Neuronal stem cell (in vitro differentiated cells): Measurements from ENCODE around the gene TOP1.

Experiments used
- DNase-seq: peaks from one replicate; pipeline ENCODE4 v3.0.0-alpha.2; 2013; ENCODE audit warnings: low spot score
- H2AFZ ChIP-seq: one replicate; pipeline ENCODE4 v1.6.1; 2013; ENCODE audit warnings: mild to moderate bottlenecking, low read length, inconsistent platforms
- H2AK5ac ChIP-seq: 2 replicates; pipeline ENCODE4 v1.6.1; 2013; ENCODE audit warnings: low read depth, mild to moderate bottlenecking, inconsistent platforms, low read length, moderate library complexity, mixed read lengths
- H2BK120ac ChIP-seq: 2 replicates; pipeline ENCODE4 v1.6.1; 2013; ENCODE audit warnings: low read depth, mild to moderate bottlenecking, inconsistent platforms, low read length, moderate library complexity, mixed read lengths
- H2BK12ac ChIP-seq: one replicate; pipeline ENCODE4 v1.6.1; 2013; ENCODE audit warnings: low read length, inconsistent platforms
- H2BK15ac ChIP-seq: 2 replicates; pipeline ENCODE4 v1.6.1; 2013; ENCODE audit warnings: mild to moderate bottlenecking, low read length, inconsistent platforms, mixed read lengths
- H2BK5ac ChIP-seq: one replicate; pipeline ENCODE4 v1.6.1; 2013; ENCODE audit warnings: inconsistent platforms, mild to moderate bottlenecking, low read length, moderate library complexity
- H3K14ac ChIP-seq: one replicate; pipeline ENCODE4 v1.6.1; 2013; ENCODE audit warnings: low read length, inconsistent platforms
- H3K18ac ChIP-seq: 2 replicates; pipeline ENCODE4 v1.6.1; 2013; ENCODE audit warnings: low read length, inconsistent platforms
- H3K23ac ChIP-seq: 2 replicates; pipeline ENCODE4 v1.6.1; 2013; ENCODE audit warnings: low read depth, mild to moderate bottlenecking, mixed read lengths, low read length, inconsistent platforms; ENCODE audit not compliant: poor library complexity
- H3K27ac ChIP-seq: replicated peaks from 3 replicates; pipeline ENCODE4 v1.5.1; 2013; ENCODE audit warnings: low read length, inconsistent platforms
- H3K27me3 ChIP-seq, 3 experiments: 2 replicates each; pipeline ENCODE4 v1.6.1; 2013; ENCODE audit warnings: low read length in 3 of 3, mild to moderate bottlenecking in 2 of 3, inconsistent platforms in 1 of 3, low read depth in 1 of 3, mixed read lengths in 1 of 3, moderate library complexity in 1 of 3; ENCODE audit not compliant: control insufficient read depth in 3 of 3, insufficient read depth in 3 of 3
- H3K36me3 ChIP-seq, 2 donors: replicated peaks in 1 of 2; 2 replicates each; pipeline ENCODE4 v1.6.1; 2013; ENCODE audit warnings: low read length in 2 of 2; ENCODE audit not compliant: control insufficient read depth in 2 of 2, insufficient read depth in 2 of 2
- H3K4ac ChIP-seq: 2 replicates; pipeline ENCODE4 v1.6.1; 2013; ENCODE audit warnings: inconsistent platforms, mild to moderate bottlenecking, low read length, moderate library complexity
- H3K4me1 ChIP-seq, 2 donors: 1 replicate in 1 of 2; 2 replicates in 1 of 2; pipeline ENCODE4 v1.6.1; 2013; ENCODE audit warnings: low read length in 2 of 2, low read depth in 1 of 2; ENCODE audit not compliant: control insufficient read depth in 2 of 2, insufficient read depth in 1 of 2
- H3K4me2 ChIP-seq: one replicate; pipeline ENCODE4 v1.6.1; 2013; ENCODE audit warnings: mild to moderate bottlenecking, low read length, inconsistent platforms; ENCODE audit not compliant: insufficient read depth, poor library complexity, severe bottlenecking
- H3K4me3 ChIP-seq, 2 donors: 2 replicates each; pipeline ENCODE4 v1.5.1; 2013; ENCODE audit warnings: low read length in 2 of 2, mild to moderate bottlenecking in 2 of 2, inconsistent platforms in 1 of 2, moderate library complexity in 1 of 2
- H3K79me1 ChIP-seq: one replicate; pipeline ENCODE4 v1.6.1; 2013; ENCODE audit warnings: low read depth, mild to moderate bottlenecking, inconsistent platforms, low read length, moderate library complexity
- H3K9ac ChIP-seq: one replicate; pipeline ENCODE4 v1.6.1; 2013; ENCODE audit warnings: mild to moderate bottlenecking, low read depth, low read length, inconsistent platforms; ENCODE audit not compliant: poor library complexity
- H3K9me3 ChIP-seq, 2 donors: replicated peaks in 1 of 2; 2 replicates each; pipeline versions ENCODE3 to v1.6.1; 2013; ENCODE audit warnings: low read length in 2 of 2, mild to moderate bottlenecking in 2 of 2, inconsistent platforms in 1 of 2, low read depth in 1 of 2, mixed read lengths in 1 of 2, moderate library complexity in 1 of 2; ENCODE audit not compliant: control insufficient read depth in 2 of 2, insufficient read depth in 1 of 2
- H4K8ac ChIP-seq: one replicate; pipeline ENCODE4 v1.6.1; 2013; ENCODE audit warnings: low read depth, mild to moderate bottlenecking, inconsistent platforms, low read length, moderate library complexity
- H4K91ac ChIP-seq: one replicate; pipeline ENCODE4 v1.6.1; 2013; ENCODE audit warnings: low read length, low read depth, mild to moderate bottlenecking, inconsistent platforms; ENCODE audit not compliant: poor library complexity
- WGBS, 2 donors: extraction: QIAGEN DNeasy Blood & Tissue Kit; methylation state at CpG; one replicate each; pipeline ENCODE4 v1.1.7; 2013; ENCODE audit warnings: missing lambda C conversion rate in 2 of 2, mixed read lengths in 1 of 2; ENCODE audit not compliant: insufficient read length in 2 of 2, insufficient replicate concordance in 1 of 2; ENCODE audit errors: extremely low coverage in 2 of 2; 5-methylcytosine and 5-hydroxymethylcytosine counted together

The TOP1 gene

DNA sequence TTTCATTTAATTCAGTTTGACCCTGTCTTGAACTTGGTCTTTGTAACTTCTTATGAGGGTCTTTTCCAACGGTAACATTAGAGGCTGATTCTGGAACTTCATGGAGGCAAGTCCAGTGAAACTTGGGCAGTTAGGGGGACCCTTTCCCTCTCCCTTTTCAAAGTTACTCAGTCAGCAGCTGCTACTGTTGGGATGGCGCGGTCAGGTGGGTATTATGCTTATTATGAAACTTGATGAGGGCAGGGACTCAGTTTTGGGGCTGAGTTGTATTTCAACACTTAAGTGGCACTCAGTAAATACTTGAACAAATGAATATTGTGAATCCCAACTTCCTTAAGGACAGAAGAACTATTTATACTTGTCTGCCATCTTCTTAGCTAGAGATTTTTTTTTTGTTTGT, 20.8 kb downstream of the TOP1 start:
- H3K4me3 ChIP-seq, result no peak overlapping the region
- H3K4ac ChIP-seq, result no peak overlapping the region
- no peak overlapping the region for H3K4me2 ChIP-seq
- no peak overlapping the region for H3K18ac ChIP-seq
- no peak overlapping the region for H3K9ac ChIP-seq
- peaks cover 11 to 23% of the 10 kb centered on the region in 2 donors for H3K4me1 ChIP-seq
- no peak overlapping the region for H2BK12ac ChIP-seq
- no peak overlapping the region for H4K91ac ChIP-seq
- H3K27me3 ChIP-seq, result no peaks in the 10 kb centered on the region
- H3K79me1 ChIP-seq, result peaks cover 1% of the 10 kb centered on the region
- no peak overlapping the region for H3K23ac ChIP-seq
- H2AFZ ChIP-seq, result no peak overlapping the region
- H2BK120ac ChIP-seq, result no peak overlapping the region
- no peak overlapping the region for H2AK5ac ChIP-seq
- H3K14ac ChIP-seq, result no peak overlapping the region
- WGBS, 2 donors, result no CpG with 5 or more reads among the region's 3 CpGs
- H3K9me3 ChIP-seq, result peaks cover 0 to 2% of the 10 kb centered on the region in 2 donors
- H4K8ac ChIP-seq, result no peak overlapping the region
- H3K36me3 ChIP-seq, result peaks cover 0 to 10% of the 10 kb centered on the region in 2 donors
- H2BK5ac ChIP-seq, result no peak overlapping the region
- H3K27ac ChIP-seq, result no peak overlapping the region
- DNase-seq, result no peak
- no peak overlapping the region for H2BK15ac ChIP-seq

DNA sequence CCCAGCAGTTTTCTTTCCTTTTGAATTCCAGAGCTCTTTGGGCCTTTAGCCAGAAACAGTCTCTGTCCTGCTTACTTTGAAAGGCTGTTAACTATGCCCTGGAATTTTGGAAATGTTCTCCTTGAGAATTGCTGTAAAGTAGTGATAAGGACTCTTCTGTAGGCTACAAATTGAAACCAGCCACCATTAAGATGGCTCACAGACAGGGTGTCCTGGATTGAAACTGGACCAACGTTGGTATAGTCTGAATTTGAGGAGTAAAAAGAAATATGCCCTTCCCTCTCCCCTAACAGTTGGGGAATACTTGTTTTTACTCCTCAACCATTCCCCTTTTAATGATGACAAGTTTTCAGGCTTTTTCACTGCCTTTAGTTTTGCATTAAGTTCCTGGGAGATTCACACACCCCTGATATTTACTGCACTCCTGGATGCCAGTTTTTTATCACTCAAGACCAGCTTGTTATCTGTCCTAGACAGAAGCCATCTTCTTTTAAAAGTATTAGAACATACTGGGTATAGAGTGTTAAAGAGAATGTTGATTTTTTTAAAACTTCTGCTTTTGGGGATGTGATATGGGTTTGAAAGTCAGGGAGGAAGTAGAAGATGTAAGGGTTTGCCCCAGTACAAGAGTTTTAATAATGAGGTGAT, 21.9 kb downstream of the TOP1 start:
- Histone ChIP-seq H3K4me3 (no peak overlapping the region), H4K8ac (no peak overlapping the region), H3K18ac (no peak overlapping the region), H3K27me3 (no peaks in the 10 kb centered on the region), H2BK15ac (no peak overlapping the region), H2AFZ (no peak overlapping the region), H3K4me2 (no peak overlapping the region), H3K14ac (no peak overlapping the region), H2AK5ac (no peak overlapping the region), H3K36me3 (peaks cover 0 to 20% of the 10 kb centered on the region in 2 donors), H3K27ac (no peak overlapping the region), H3K4me1 (peaks cover 11 to 23% of the 10 kb centered on the region in 2 donors), H2BK5ac (no peak overlapping the region), H3K4ac (no peak overlapping the region), H3K9ac (no peak overlapping the region), H3K9me3 (peaks cover 0 to 5% of the 10 kb centered on the region in 2 donors), H3K23ac (no peak overlapping the region), H2BK120ac (no peak overlapping the region), H4K91ac (no peak overlapping the region), H3K79me1 (no peaks in the 10 kb centered on the region), H2BK12ac (no peak overlapping the region)
- WGBS, 2 donors, result no CpG with 5 or more reads among the region's 1 CpG
- no peak for DNase-seq

DNA sequence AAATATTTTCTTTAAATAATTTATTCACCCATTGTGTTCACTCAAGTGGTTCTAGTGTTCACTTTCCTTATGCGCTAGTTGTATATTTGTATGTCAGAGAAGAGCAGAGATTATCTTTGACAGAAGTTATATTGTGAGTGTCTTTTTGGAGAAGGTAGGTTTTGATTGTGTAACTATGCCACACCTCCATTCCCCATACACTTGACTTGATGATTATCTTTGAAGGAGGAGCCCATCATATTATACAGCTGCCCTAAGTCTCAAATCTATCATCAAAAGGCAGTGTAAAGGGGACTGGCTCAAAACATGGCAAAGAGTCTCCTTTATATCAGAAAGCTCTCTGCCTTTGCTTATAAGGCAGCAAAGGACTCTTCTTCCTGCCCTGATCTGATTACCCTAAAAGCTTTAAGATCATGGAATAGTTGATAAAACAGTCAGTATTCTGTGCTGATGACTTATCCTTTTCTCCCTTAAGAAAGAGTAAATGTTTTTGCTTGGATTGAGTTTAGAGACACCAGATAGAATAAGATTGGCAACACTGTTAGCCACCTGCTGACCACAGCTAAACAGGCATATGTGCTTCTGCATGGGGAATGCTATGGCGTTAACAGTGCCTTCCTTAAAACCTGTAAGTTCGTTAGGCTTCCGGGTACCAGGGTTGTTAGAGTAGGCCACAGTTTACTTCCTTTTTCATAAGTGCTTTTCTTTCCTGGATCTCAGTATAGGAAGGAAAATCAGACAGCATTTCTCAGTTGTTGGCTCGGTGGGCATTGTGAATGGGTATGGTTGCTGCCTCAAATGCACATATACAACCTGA, 22.6 kb downstream of the TOP1 start:
- DNase-seq, result no peak
- no peak overlapping the region for H2AFZ ChIP-seq
- no peak overlapping the region for H2BK5ac ChIP-seq
- no peak overlapping the region for H3K4me3 ChIP-seq
- peaks cover 0 to 5% of the 10 kb centered on the region in 2 donors for H3K9me3 ChIP-seq
- no peak overlapping the region for H3K27ac ChIP-seq
- no peak overlapping the region for H3K18ac ChIP-seq
- H3K79me1 ChIP-seq, result no peaks in the 10 kb centered on the region
- no peaks in the 10 kb centered on the region for H3K27me3 ChIP-seq
- peaks cover 0 to 25% of the 10 kb centered on the region in 2 donors for H3K36me3 ChIP-seq
- H4K8ac ChIP-seq, result no peak overlapping the region
- no peak overlapping the region for H2AK5ac ChIP-seq
- H4K91ac ChIP-seq, result no peak overlapping the region
- H3K4me1 ChIP-seq, result peaks cover 10 to 23% of the 10 kb centered on the region in 2 donors
- H2BK12ac ChIP-seq, result no peak overlapping the region
- no peak overlapping the region for H3K14ac ChIP-seq
- no peak overlapping the region for H2BK15ac ChIP-seq
- no peak overlapping the region for H3K4ac ChIP-seq
- H3K9ac ChIP-seq, result no peak overlapping the region
- no CpG with 5 or more reads among the region's 5 CpGs for WGBS, 2 donors
- H3K23ac ChIP-seq, result no peak overlapping the region
- H2BK120ac ChIP-seq, result no peak overlapping the region
- H3K4me2 ChIP-seq, result no peak overlapping the region

DNA sequence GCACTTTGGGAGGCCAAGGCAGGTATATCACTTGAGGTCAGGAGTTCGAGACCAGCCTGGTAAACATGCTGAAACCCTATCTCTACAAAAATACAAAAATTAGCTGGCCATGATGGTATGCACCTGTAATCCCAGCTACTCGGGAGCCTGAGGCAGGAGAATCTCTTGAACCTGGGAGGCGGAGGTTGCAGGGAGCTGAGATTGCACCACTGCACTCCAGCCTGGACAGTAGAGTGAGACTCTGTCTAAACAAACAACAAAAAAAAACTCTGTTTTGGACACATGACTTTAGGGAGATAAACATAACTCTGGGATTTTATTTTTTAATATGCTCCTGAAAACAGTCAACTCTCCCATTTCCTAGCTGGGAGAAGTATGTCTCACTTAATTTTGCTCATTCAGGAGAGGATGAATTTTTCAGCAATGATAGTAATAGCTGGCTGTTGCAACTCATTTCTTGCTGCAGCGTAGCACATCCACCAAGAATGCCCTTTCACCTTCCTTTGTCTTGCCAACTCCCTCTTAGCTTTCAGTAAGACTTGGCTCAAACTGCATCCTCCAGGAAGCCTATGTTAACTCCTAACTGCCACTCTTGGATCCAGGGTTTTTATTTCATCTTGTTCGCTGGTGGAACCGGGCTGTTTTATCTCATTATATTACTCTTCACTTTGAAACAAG, 24.3 kb downstream of the TOP1 start:
- H3K36me3 ChIP-seq, result peaks cover 0 to 26% of the 10 kb centered on the region in 2 donors
- H3K23ac ChIP-seq, result no peak overlapping the region
- no peak overlapping the region for H3K27ac ChIP-seq
- no CpG with 5 or more reads among the region's 6 CpGs for WGBS, 2 donors
- H2BK120ac ChIP-seq, result no peak overlapping the region
- H3K4ac ChIP-seq, result no peak overlapping the region
- H3K18ac ChIP-seq, result no peak overlapping the region
- DNase-seq, result no peak
- H4K8ac ChIP-seq, result no peak overlapping the region
- H3K27me3 ChIP-seq, result no peaks in the 10 kb centered on the region
- H2AK5ac ChIP-seq, result no peak overlapping the region
- no peak overlapping the region for H3K4me3 ChIP-seq
- no peak overlapping the region for H3K9ac ChIP-seq
- H3K9me3 ChIP-seq, result peaks cover 0 to 5% of the 10 kb centered on the region in 2 donors
- H2AFZ ChIP-seq, result no peak overlapping the region
- H3K79me1 ChIP-seq, result no peaks in the 10 kb centered on the region
- H3K14ac ChIP-seq, result no peak overlapping the region
- no peak overlapping the region for H3K4me2 ChIP-seq
- H2BK15ac ChIP-seq, result no peak overlapping the region
- peaks cover 4 to 18% of the 10 kb centered on the region in 2 donors for H3K4me1 ChIP-seq
- H2BK12ac ChIP-seq, result no peak overlapping the region
- H4K91ac ChIP-seq, result no peak overlapping the region
- H2BK5ac ChIP-seq, result no peak overlapping the region
